ENCODE results near the gene NMRK2.
"Not testable (repeated sequence)": the region's sequence is repeated elsewhere in the genome, so short reads cannot be mapped to it uniquely, and the experiment has no call there.

Gene NMRK2

DNA sequence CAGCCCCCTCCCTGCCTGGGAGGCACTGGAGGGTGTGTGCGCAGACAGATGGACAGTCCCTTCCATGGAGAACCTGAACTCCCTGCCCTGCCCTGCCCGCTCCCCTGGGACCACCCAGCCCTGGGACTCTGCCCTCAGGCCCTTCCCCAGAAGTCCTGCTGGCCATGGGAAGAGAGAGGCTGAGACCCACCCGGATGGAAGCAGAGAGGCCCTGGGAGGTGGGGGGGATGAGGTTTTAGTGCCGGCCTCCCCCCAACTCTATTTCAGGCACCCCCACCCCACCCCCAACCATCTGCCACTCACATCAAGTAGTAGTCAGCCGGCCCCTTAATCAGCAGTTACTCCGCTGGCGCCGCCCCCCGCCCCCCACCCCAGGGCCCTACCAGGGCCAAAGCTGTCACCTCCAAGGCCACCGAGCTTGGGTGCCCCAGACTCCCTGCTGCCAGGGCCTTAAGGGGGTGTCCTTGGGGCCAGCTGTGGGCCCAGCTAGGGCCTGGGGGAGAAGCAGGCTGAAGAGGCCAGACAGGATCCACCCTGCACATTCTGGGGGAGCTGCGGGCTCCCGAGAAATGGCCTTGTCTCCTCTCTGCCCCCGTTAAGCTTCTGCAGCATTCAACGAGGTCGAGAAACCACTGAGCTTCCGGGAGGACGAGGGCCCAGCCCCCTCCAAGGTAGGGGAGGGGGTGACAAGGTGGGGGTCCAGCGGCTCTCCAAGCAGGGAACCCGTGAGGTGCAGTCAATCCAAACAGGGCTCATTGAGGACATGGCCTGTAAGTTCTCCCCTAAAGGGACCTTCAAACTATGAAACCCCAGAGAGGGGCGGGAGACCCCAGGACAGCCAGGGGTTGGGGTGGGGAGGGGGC is 17.4 kb downstream of the NMRK2 start:
- H3K4me3 ChIP-seq (ENCODE audit: low read depth, low read length): no peak overlapping the region
- DNase-seq (ENCODE audit: low read depth): no peak
- no peak for TF ChIP-seq CTCF (IDR thresholded peaks at IDR 0.05; ENCODE audit: low read depth, low read length, missing control alignments)

GRCh38 chr19:3950871-3951861 is 18.3 kb downstream of the NMRK2 start:
- H3K4me3 ChIP-seq (ENCODE audit: low read depth, low read length): no peak overlapping the region
- TF ChIP-seq CTCF (IDR thresholded peaks at IDR 0.05; ENCODE audit: low read depth, low read length, missing control alignments): no peak
- no peak for DNase-seq (ENCODE audit: low read depth)

DNA sequence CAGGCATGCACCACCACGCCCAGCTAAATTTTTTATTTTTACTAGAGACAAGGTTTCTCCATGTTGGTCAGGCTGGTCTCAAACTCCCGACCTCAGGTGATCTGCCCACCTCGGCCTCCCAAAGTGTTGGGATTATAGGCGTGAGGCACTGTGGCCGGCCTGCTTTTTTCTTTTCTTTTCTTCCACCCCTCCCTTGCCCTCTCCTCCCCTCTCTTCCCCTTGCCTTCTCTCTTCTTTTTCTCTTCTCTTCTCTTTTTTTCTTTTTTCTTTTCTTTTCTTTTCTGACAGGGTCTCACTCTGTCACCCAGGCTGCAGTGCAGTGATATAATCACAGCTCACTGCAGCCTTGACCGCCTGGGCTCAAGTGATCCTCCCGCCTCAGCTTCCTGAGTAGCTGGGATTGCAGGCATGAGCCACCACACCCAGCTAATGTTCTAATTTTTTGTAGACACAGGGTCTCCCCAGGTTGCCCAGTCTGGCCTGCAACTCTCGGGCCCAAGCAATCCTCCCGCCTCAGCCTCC is 19.9 kb downstream of the NMRK2 start:
- H3K4me3 ChIP-seq (ENCODE audit: low read depth, low read length): not testable (repeated sequence)

GRCh38 chr19:3954107-3954506 is 21.2 kb downstream of the NMRK2 start:
- H3K4me3 ChIP-seq (ENCODE audit: low read depth, low read length): no peak overlapping the region
- DNase-seq (ENCODE audit: low read depth): no peak
- TF ChIP-seq CTCF (IDR thresholded peaks at IDR 0.05; ENCODE audit: low read depth, low read length, missing control alignments): no peak

More for the DNA sequence above, 19.9 kb downstream of the NMRK2 start:
- DNase-seq (ENCODE audit: low read depth): not testable (repeated sequence)

- DNase-seq (ENCODE audit: low read depth); H3K4me3 ChIP-seq (ENCODE audit: low read depth, low read length): not testable (repeated sequence)
Measured at GRCh38 chr19:3955276-3955675, 22.4 kb downstream of the NMRK2 start.

- no peak for TF ChIP-seq CTCF (IDR thresholded peaks at IDR 0.05; ENCODE audit: low read depth, low read length, missing control alignments)
- H3K4me3 ChIP-seq (ENCODE audit: low read depth, low read length): no peak overlapping the region
- DNase-seq (ENCODE audit: low read depth): no peak
Measured at GRCh38 chr19:3955688-3956087, 22.8 kb downstream of the NMRK2 start.

DNA sequence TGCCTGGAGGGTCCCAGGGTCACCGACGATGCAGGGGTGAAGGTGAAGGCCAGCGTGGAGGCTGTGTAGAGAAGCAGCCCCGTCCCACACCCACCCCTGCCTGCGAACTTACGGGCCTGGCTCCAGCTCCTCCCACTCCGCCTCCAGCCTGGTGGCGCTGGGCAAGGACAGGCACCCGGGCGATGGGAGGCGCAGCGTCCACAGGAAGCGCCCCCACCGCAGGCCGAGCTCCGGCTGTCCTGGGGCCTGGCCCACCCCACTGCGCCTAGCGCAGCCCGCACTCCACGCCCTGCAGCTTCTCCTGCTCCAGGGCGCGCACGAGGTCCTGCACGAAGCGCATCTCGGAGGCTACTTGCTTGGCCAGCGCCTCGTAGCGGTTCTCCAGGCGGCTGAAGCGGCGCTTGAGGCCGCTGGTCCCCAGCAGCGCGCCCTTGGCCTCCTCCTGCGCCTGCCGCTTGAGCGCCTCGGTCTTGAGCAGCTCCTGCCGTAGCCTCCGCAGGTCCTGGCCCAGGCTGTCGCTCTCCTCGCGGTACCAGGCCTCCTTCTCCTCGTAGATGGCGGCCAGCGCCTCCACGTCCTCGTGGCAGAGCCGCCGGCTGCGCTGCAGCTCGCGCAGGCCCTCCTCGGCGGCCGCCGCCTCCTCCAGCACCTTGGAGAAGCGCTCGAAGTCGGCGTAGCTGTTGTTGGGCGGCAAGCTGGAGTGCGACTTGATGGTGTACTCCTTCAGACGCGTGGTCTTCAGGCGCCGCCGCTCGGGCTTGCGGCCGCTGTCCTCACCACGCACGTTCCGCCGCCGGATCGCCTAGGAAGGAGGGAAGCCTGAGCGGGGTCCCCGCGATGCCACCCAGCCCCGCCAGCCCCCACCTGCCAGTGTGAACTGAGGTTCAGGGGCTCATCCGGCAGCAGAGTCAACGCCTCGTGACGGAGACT is 26.2 kb downstream of the NMRK2 start:
- H3K4me3 ChIP-seq (ENCODE audit: low read depth, low read length): no peak overlapping the region
- no peak for TF ChIP-seq CTCF (IDR thresholded peaks at IDR 0.05; ENCODE audit: low read depth, low read length, missing control alignments)
- no peak for DNase-seq (ENCODE audit: low read depth)

Data from GM12864 (cell line).